ENCODE data around the gene NTNG1.

Gene NTNG1

GRCh38 chr1:107413546-107413945, 272.7 kb downstream of the NTNG1 start:
- DNase-seq (ENCODE audit: low read depth): no peak

- DNase-seq (ENCODE audit: low read depth): no peak
Measured at GRCh38 chr1:107413951-107414350, 273.1 kb downstream of the NTNG1 start.

GRCh38 chr1:107414550-107414949, 273.7 kb downstream of the NTNG1 start:
- DNase-seq (ENCODE audit: low read depth): no peak

GRCh38 chr1:107415241-107415640, 274.4 kb downstream of the NTNG1 start:
- no peak for DNase-seq (ENCODE audit: low read depth)

- DNase-seq (ENCODE audit: low read depth): no peak
Measured at GRCh38 chr1:107419003-107419402, 278.2 kb downstream of the NTNG1 start.

- DNase-seq (ENCODE audit: low read depth): no peak
Measured at GRCh38 chr1:107422901-107423300, 282.1 kb downstream of the NTNG1 start.

GRCh38 chr1:107430540-107431228, 289.8 kb downstream of the NTNG1 start:
- DNase-seq (ENCODE audit: low read depth): no peak

- DNase-seq (ENCODE audit: low read depth): no peak
Measured at GRCh38 chr1:107432108-107432507, 291.3 kb downstream of the NTNG1 start.

- no peak for DNase-seq (ENCODE audit: low read depth)
Measured at GRCh38 chr1:107433068-107433467, 292.2 kb downstream of the NTNG1 start.

- DNase-seq (ENCODE audit: low read depth): no peak
Measured at GRCh38 chr1:107433635-107434360, 293.0 kb downstream of the NTNG1 start.

- no peak for DNase-seq (ENCODE audit: low read depth)
Measured at GRCh38 chr1:107434361-107434693, 293.5 kb downstream of the NTNG1 start.

GRCh38 chr1:107436552-107437241, 295.9 kb downstream of the NTNG1 start:
- no peak for DNase-seq (ENCODE audit: low read depth)

- no peak for DNase-seq (ENCODE audit: low read depth)
Measured at GRCh38 chr1:107439567-107439966, 298.7 kb downstream of the NTNG1 start.

GRCh38 chr1:107442551-107442950, 301.7 kb downstream of the NTNG1 start:
- no peak for DNase-seq (ENCODE audit: low read depth)

GRCh38 chr1:107443027-107443426, 302.2 kb downstream of the NTNG1 start:
- DNase-seq (ENCODE audit: low read depth): no peak

- DNase-seq (ENCODE audit: low read depth): no peak
Measured at GRCh38 chr1:107443860-107444259, 303.0 kb downstream of the NTNG1 start.

- DNase-seq (ENCODE audit: low read depth): no peak
Measured at GRCh38 chr1:107444302-107444701, 303.5 kb downstream of the NTNG1 start.

GRCh38 chr1:107449326-107449725, 308.5 kb downstream of the NTNG1 start:
- DNase-seq (ENCODE audit: low read depth): no peak

- DNase-seq (ENCODE audit: low read depth): no peak
Measured at GRCh38 chr1:107450899-107451664, 310.2 kb downstream of the NTNG1 start.

- no peak for DNase-seq (ENCODE audit: low read depth)
Measured at GRCh38 chr1:107451715-107452114, 310.9 kb downstream of the NTNG1 start.

- DNase-seq (ENCODE audit: low read depth): no peak
Measured at GRCh38 chr1:107454791-107455190, 314.0 kb downstream of the NTNG1 start.

- DNase-seq (ENCODE audit: low read depth): no peak
Measured at GRCh38 chr1:107457989-107458388, 317.1 kb downstream of the NTNG1 start.

All from activated T-cell treated with anti-CD3 and anti-CD28 coated beads for 1 hour (primary cell).